ENCODE measurements around the gene OR2T11.
"Not testable (repeated sequence)": the region's sequence is repeated elsewhere in the genome, so short reads cannot be mapped to it uniquely, and the experiment has no call there.

Gene OR2T11

DNA sequence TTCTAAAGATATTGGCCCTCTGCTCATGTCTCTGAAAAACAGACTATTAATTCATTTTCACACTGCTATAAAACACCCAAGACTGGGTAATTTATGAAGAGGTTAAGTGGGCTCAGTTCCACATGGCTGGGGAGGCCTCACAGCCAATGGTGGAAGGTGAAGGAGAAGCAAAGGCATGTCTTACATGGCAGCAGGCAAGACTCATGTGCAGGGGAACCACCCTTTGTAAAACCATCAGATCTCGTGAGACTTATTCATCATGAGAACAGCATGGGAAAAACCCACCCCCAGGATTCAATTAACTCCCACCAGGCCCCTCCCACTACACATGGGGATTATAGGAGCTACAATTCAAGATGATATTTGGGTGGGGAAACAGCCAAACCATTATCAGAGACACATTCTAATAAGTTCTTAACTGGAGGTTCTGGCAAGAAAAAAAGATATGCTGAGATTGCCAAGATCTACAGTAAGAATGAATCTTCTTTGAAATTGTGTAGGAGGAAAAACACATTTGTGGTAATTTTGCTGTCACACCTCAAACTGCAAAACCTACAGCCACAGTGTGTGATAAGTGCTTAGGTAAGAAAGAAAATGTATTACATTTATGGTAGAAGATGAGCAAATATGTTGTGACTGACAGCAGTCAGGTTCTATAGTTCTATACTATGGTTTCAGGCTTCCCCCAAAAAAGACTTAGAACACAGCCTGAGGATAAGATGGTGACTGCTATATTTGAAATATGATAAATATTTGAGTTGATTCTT lies 14.1 kb upstream of the OR2T11 start:
- not testable (repeated sequence) for H3K9me2 ChIP-seq (replicated peaks; ENCODE audit: insufficient read depth, low read length); H3K9me3 ChIP-seq (ENCODE audit: insufficient read depth, low read length); H4K20me1 ChIP-seq (ENCODE audit: low read depth, low read length); H2AFZ ChIP-seq (ENCODE audit: low read depth, low read length, severe bottlenecking); H3F3A ChIP-seq (ENCODE audit: insufficient read depth); H3K27ac ChIP-seq (ENCODE audit: low read depth, low read length); H3K79me2 ChIP-seq (ENCODE audit: insufficient read depth, low read length); H3K36me3 ChIP-seq (ENCODE audit: low read length); H3K4me3 ChIP-seq (ENCODE audit: insufficient read depth, low read length, poor library complexity, severe bottlenecking); H3K27me3 ChIP-seq (ENCODE audit: low read length); H3K4me2 ChIP-seq (ENCODE audit: low read depth, low read length, poor library complexity, severe bottlenecking); H3K9ac ChIP-seq (ENCODE audit: low read length)

GRCh38 chr1:248645178-248645577 lies 10.3 kb upstream of the OR2T11 start, which contains the start of gene OR2T35:
Gene OR2T35, minus strand, starts transcription at chr1:248645278. Its CDS starts 6,020 bp downstream, at chr1:248639258.
- H3K27me3 ChIP-seq (ENCODE audit: low read length); H3K27ac ChIP-seq (ENCODE audit: low read depth, low read length); H3K9me3 ChIP-seq (ENCODE audit: insufficient read depth, low read length); H3F3A ChIP-seq (ENCODE audit: insufficient read depth); H4K20me1 ChIP-seq (ENCODE audit: low read depth, low read length); H3K9me2 ChIP-seq (replicated peaks; ENCODE audit: insufficient read depth, low read length); H3K4me3 ChIP-seq (ENCODE audit: insufficient read depth, low read length, poor library complexity, severe bottlenecking); H2AFZ ChIP-seq (ENCODE audit: low read depth, low read length, severe bottlenecking); H3K36me3 ChIP-seq (ENCODE audit: low read length); H3K79me2 ChIP-seq (ENCODE audit: insufficient read depth, low read length); H3K4me2 ChIP-seq (ENCODE audit: low read depth, low read length, poor library complexity, severe bottlenecking); H3K9ac ChIP-seq (ENCODE audit: low read length): not testable (repeated sequence)

GRCh38 chr1:248642971-248643651 lies 8.2 kb upstream of the OR2T11 start:
- not testable (repeated sequence) for H3K9ac ChIP-seq (ENCODE audit: low read length); H3K27me3 ChIP-seq (ENCODE audit: low read length); H3K79me2 ChIP-seq (ENCODE audit: insufficient read depth, low read length); H3K9me2 ChIP-seq (replicated peaks; ENCODE audit: insufficient read depth, low read length); H3K9me3 ChIP-seq (ENCODE audit: insufficient read depth, low read length); H3K36me3 ChIP-seq (ENCODE audit: low read length); H2AFZ ChIP-seq (ENCODE audit: low read depth, low read length, severe bottlenecking); H3K4me3 ChIP-seq (ENCODE audit: insufficient read depth, low read length, poor library complexity, severe bottlenecking); H3K4me2 ChIP-seq (ENCODE audit: low read depth, low read length, poor library complexity, severe bottlenecking); H3K27ac ChIP-seq (ENCODE audit: low read depth, low read length); H3F3A ChIP-seq (ENCODE audit: insufficient read depth); H4K20me1 ChIP-seq (ENCODE audit: low read depth, low read length)

- not testable (repeated sequence) for H3K9ac ChIP-seq (ENCODE audit: low read length); H3K79me2 ChIP-seq (ENCODE audit: insufficient read depth, low read length); H3K27ac ChIP-seq (ENCODE audit: low read depth, low read length); H4K20me1 ChIP-seq (ENCODE audit: low read depth, low read length); H3K9me2 ChIP-seq (replicated peaks; ENCODE audit: insufficient read depth, low read length); H3K27me3 ChIP-seq (ENCODE audit: low read length); H3K4me3 ChIP-seq (ENCODE audit: insufficient read depth, low read length, poor library complexity, severe bottlenecking); H3K4me2 ChIP-seq (ENCODE audit: low read depth, low read length, poor library complexity, severe bottlenecking); H3K36me3 ChIP-seq (ENCODE audit: low read length); H3F3A ChIP-seq (ENCODE audit: insufficient read depth); H2AFZ ChIP-seq (ENCODE audit: low read depth, low read length, severe bottlenecking); H3K9me3 ChIP-seq (ENCODE audit: insufficient read depth, low read length)
Observed at GRCh38 chr1:248641583-248641982, 6.7 kb upstream of the OR2T11 start.

GRCh38 chr1:248640906-248641305 lies 6.0 kb upstream of the OR2T11 start:
- H3K79me2 ChIP-seq (ENCODE audit: insufficient read depth, low read length); H3K9me3 ChIP-seq (ENCODE audit: insufficient read depth, low read length); H2AFZ ChIP-seq (ENCODE audit: low read depth, low read length, severe bottlenecking); H4K20me1 ChIP-seq (ENCODE audit: low read depth, low read length); H3K9ac ChIP-seq (ENCODE audit: low read length); H3F3A ChIP-seq (ENCODE audit: insufficient read depth); H3K27me3 ChIP-seq (ENCODE audit: low read length); H3K27ac ChIP-seq (ENCODE audit: low read depth, low read length); H3K36me3 ChIP-seq (ENCODE audit: low read length); H3K4me3 ChIP-seq (ENCODE audit: insufficient read depth, low read length, poor library complexity, severe bottlenecking); H3K4me2 ChIP-seq (ENCODE audit: low read depth, low read length, poor library complexity, severe bottlenecking); H3K9me2 ChIP-seq (replicated peaks; ENCODE audit: insufficient read depth, low read length): not testable (repeated sequence)

DNA sequence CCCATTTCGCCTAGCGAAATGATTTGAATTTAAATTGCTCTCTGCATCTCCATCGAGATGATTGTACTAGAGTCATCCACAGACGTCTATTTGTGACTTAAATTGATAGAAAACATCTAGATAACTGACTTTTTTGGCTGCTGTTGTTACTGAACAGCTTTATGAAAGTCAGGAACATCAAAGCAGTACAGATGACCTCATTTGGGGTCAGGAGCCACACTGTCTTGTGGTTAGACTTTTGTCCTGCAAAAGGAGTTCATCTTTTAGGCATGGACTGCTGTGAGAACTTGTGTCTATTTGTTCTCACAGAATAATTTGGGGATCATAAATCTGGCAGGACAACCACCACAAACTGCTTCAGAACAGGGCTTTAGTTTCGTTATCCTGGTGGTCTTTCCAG lies 4.8 kb upstream of the OR2T11 start:
- not testable (repeated sequence) for H4K20me1 ChIP-seq (ENCODE audit: low read depth, low read length); H3K79me2 ChIP-seq (ENCODE audit: insufficient read depth, low read length); H3K9me3 ChIP-seq (ENCODE audit: insufficient read depth, low read length); H3K4me2 ChIP-seq (ENCODE audit: low read depth, low read length, poor library complexity, severe bottlenecking); H3F3A ChIP-seq (ENCODE audit: insufficient read depth); H3K36me3 ChIP-seq (ENCODE audit: low read length); H3K9me2 ChIP-seq (replicated peaks; ENCODE audit: insufficient read depth, low read length); H3K27me3 ChIP-seq (ENCODE audit: low read length); H3K4me3 ChIP-seq (ENCODE audit: insufficient read depth, low read length, poor library complexity, severe bottlenecking); H3K9ac ChIP-seq (ENCODE audit: low read length); H2AFZ ChIP-seq (ENCODE audit: low read depth, low read length, severe bottlenecking); H3K27ac ChIP-seq (ENCODE audit: low read depth, low read length)

DNA sequence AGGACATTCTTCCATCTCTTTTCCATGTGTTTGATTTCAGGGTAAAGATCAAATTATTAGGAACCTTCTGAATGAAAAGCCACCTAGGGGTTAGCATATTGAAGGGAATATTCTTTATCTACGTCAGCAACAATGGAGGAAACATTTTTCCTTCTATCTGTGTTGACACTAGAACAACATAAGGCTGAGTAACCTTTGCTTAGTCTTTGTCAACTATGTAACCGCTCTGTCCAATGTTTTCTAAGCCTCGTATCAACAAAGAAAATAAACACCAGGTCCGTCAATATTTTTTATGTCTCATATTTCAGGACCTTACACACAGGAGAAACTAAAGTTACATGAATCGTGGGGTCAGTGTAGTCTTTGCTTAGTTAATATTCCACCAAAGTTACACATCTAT lies 1.7 kb upstream of the OR2T11 start:
- not testable (repeated sequence) for H3K4me2 ChIP-seq (ENCODE audit: low read depth, low read length, poor library complexity, severe bottlenecking); H3K4me3 ChIP-seq (ENCODE audit: insufficient read depth, low read length, poor library complexity, severe bottlenecking)

More for the DNA sequence above, 1.7 kb upstream of the OR2T11 start:
- not testable (repeated sequence) for H3K9me3 ChIP-seq (ENCODE audit: insufficient read depth, low read length); H3K27me3 ChIP-seq (ENCODE audit: low read length); H4K20me1 ChIP-seq (ENCODE audit: low read depth, low read length); H3K9me2 ChIP-seq (replicated peaks; ENCODE audit: insufficient read depth, low read length); H3K9ac ChIP-seq (ENCODE audit: low read length); H3K36me3 ChIP-seq (ENCODE audit: low read length); H3K27ac ChIP-seq (ENCODE audit: low read depth, low read length); H3K79me2 ChIP-seq (ENCODE audit: insufficient read depth, low read length); H3F3A ChIP-seq (ENCODE audit: insufficient read depth); H2AFZ ChIP-seq (ENCODE audit: low read depth, low read length, severe bottlenecking)
